Keratinocyte (primary cell): ENCODE data around the gene TFPI. TPM values are rescaled to one million over a fixed set of nuclear protein-coding genes. Genes with fewer than 3 reads are reported as not detected.

Experiments used
- DNase-seq: peaks from one replicate; pipeline ENCODE4 v3.0.0-alpha.2; 2011; ENCODE audit warnings: low read depth, missing footprints, low spot score
- FAIRE-seq: peaks from 2 replicates; lab custom pipeline; 2011; peaks lifted over from hg19 to GRCh38; lab: Jason Lieb, UNC
- H2AFZ ChIP-seq: 2 replicates; pipeline ENCODE4 v1.6.0; 2012; ENCODE audit warnings: low read length, control low read depth, inconsistent platforms; ENCODE audit not compliant: control insufficient read depth
- H3K27ac ChIP-seq: 2 replicates; pipeline ENCODE4 v1.5.1; 2011; ENCODE audit warnings: low read length; ENCODE audit not compliant: control insufficient read depth, insufficient read depth
- H3K27me3 ChIP-seq: 3 replicates; pipeline ENCODE4 v1.6.0; 2011; ENCODE audit warnings: low read length; ENCODE audit not compliant: control insufficient read depth, insufficient read depth; ENCODE audit errors: extremely low read depth
- H3K36me3 ChIP-seq, 2 experiments: 2 replicates in 1 of 2; 3 replicates in 1 of 2; pipeline ENCODE4 v1.5.1; 2011; ENCODE audit warnings: low read length in 2 of 2, mild to moderate bottlenecking in 1 of 2; ENCODE audit not compliant: control insufficient read depth in 2 of 2, insufficient read depth in 2 of 2; ENCODE audit errors: extremely low read depth in 1 of 2
- H3K4me1 ChIP-seq: 3 replicates; pipeline ENCODE4 v1.5.1; 2011; ENCODE audit warnings: low read length; ENCODE audit not compliant: control insufficient read depth, insufficient read depth; ENCODE audit errors: extremely low read depth
- H3K4me2 ChIP-seq: 3 replicates; pipeline ENCODE4 v1.6.0; 2011; ENCODE audit warnings: low read depth, low read length; ENCODE audit not compliant: control insufficient read depth, insufficient read depth; ENCODE audit errors: extremely low read depth
- H3K4me3 ChIP-seq, 3 experiments: fragments of 200-600 bp in 1 of 3; sonication (generic) in 1 of 3; 2 replicates in 2 of 3; 3 replicates in 1 of 3; pipeline ENCODE4 v1.5.1; 2011 to 2016; ENCODE audit warnings: low read length in 3 of 3, mild to moderate bottlenecking in 3 of 3, control low read depth in 2 of 3, inconsistent platforms in 1 of 3, low read depth in 1 of 3, mixed read lengths in 1 of 3, mixed run types in 1 of 3, moderate library complexity in 1 of 3; ENCODE audit not compliant: control insufficient read depth in 2 of 3, insufficient read depth in 2 of 3; ENCODE audit errors: extremely low read depth in 1 of 3
- H3K79me2 ChIP-seq: 2 replicates; pipeline ENCODE4 v1.6.0; 2012; ENCODE audit warnings: low read length; ENCODE audit not compliant: control insufficient read depth, insufficient read depth
- H3K9ac ChIP-seq: 3 replicates; pipeline ENCODE4 v1.6.0; 2011; ENCODE audit warnings: low read length; ENCODE audit not compliant: control insufficient read depth, insufficient read depth; ENCODE audit errors: extremely low read depth
- H3K9me1 ChIP-seq: 3 replicates; pipeline ENCODE4 v1.6.0; 2011; ENCODE audit warnings: low read length; ENCODE audit not compliant: control insufficient read depth, insufficient read depth; ENCODE audit errors: extremely low read depth
- H3K9me3 ChIP-seq: 2 replicates; pipeline ENCODE4 v1.5.1; 2012; ENCODE audit warnings: low read depth, low read length; ENCODE audit not compliant: control insufficient read depth
- H4K20me1 ChIP-seq: 3 replicates; pipeline ENCODE4 v1.6.0; 2011; ENCODE audit warnings: low read length; ENCODE audit not compliant: control insufficient read depth, insufficient read depth; ENCODE audit errors: extremely low read depth
- CTCF ChIP-seq, 3 experiments: IDR thresholded peaks in 1 of 3; conservative IDR thresholded peaks in 1 of 3; optimal IDR thresholded peaks in 1 of 3; 2 replicates in 2 of 3; 3 replicates in 1 of 3; pipeline versions ENCODE3 to v1.5.1; 2011; ENCODE audit warnings: low read length in 3 of 3, mild to moderate bottlenecking in 3 of 3, moderate library complexity in 2 of 3, control low read depth in 1 of 3, inconsistent platforms in 1 of 3; ENCODE audit not compliant: insufficient read depth in 2 of 3; ENCODE audit errors: extremely low read depth in 1 of 3
- EZH2 ChIP-seq: IDR thresholded peaks from one replicate; pipeline ENCODE4 v1.6.1; 2012; ENCODE audit warnings: inconsistent platforms, mild to moderate bottlenecking, low read length, moderate library complexity
- dilution Hi-C: fragments of 300-500 bp; cut with MboI; formaldehyde crosslinking; loops from one replicate; pipeline ENCODE4 v1.7.0; 2020; ENCODE audit warnings: low sequenced_read_pairs; ENCODE audit not compliant: extremely low pct_ligation_motif_present
- polyA plus RNA-seq, 5 experiments: library from polyadenylated mRNA; depleted of rRNA in 3 of 5; stranded (reverse) in 3 of 5; stranded (forward) in 1 of 5; unstranded in 1 of 5; fragments of >200 nt; gene quantifications; 1 replicate in 1 of 5; 2 replicates in 3 of 5; 3 replicates in 1 of 5; pipeline versions ENCODE4 v1.2.1 to v1.2.3, GENCODE V29; 2011 to 2012; ENCODE audit warnings: missing spikeins in 2 of 5, low read depth in 1 of 5, low replicate concordance in 1 of 5

The TFPI gene
- polyA plus RNA-seq, 1 donor (not counting 4 experiments of a cell fraction or from before 2014, with no cell fraction given) = 1.1 TPM

GRCh38 chr2:187470698-187471097 is 83.5 kb downstream of the TFPI start:
- peak overlapping the region; percentile 42 for H3K27ac ChIP-seq
- H2AFZ ChIP-seq = no peak overlapping the region
- DNase-seq (peak; percentile 17), FAIRE-seq (peak; percentile 96)
- peaks cover 22% of the 10 kb centered on the region for H3K4me1 ChIP-seq
- no peaks in the 10 kb centered on the region for H3K79me2 ChIP-seq
- no peaks in the 10 kb centered on the region for H3K27me3 ChIP-seq
- H4K20me1 ChIP-seq = no peaks in the 10 kb centered on the region
- no peaks in the 10 kb centered on the region for H3K9me1 ChIP-seq
- no peaks in the 10 kb centered on the region for H3K9me3 ChIP-seq
- peak overlapping the region; percentile 50 for H3K4me2 ChIP-seq
- H3K4me3 ChIP-seq = no peak overlapping the region
- TF ChIP-seq EZH2 (no peak), CTCF (optimal IDR thresholded peaks at IDR 0.05 in 1 of 3, IDR thresholded peaks at IDR 0.05 in 1 of 3, conservative IDR thresholded peaks at IDR 0.05 in 1 of 3; ENCODE audit: extremely low read depth in 1 of 3, insufficient read depth in 2 of 3, low read length in 3 of 3) (no peak)
- no peak overlapping the region for H3K9ac ChIP-seq
- dilution Hi-C loops = loop anchor here (25.0 kb wide), 1 partner anchor 608 kb away; no protein-coding TSS in a partner anchor
- H3K36me3 ChIP-seq = no peaks in the 10 kb centered on the region

- no peaks in the 10 kb centered on the region for H3K36me3 ChIP-seq
- no peak overlapping the region for H3K4me2 ChIP-seq
- H3K79me2 ChIP-seq = no peaks in the 10 kb centered on the region
- peaks cover 22% of the 10 kb centered on the region for H3K4me1 ChIP-seq
- H3K9me1 ChIP-seq = no peaks in the 10 kb centered on the region
- dilution Hi-C loops = loop anchor here (25.0 kb wide), 1 partner anchor 607 kb away; no protein-coding TSS in a partner anchor
- DNase-seq = no peak
- TF ChIP-seq CTCF (optimal IDR thresholded peaks at IDR 0.05 in 1 of 3, IDR thresholded peaks at IDR 0.05 in 1 of 3, conservative IDR thresholded peaks at IDR 0.05 in 1 of 3; ENCODE audit: extremely low read depth in 1 of 3, insufficient read depth in 2 of 3, low read length in 3 of 3) = no peak
- TF ChIP-seq EZH2 = no peak
- no peak overlapping the region for H3K4me3 ChIP-seq
- no peaks in the 10 kb centered on the region for H4K20me1 ChIP-seq
- H3K9me3 ChIP-seq = no peaks in the 10 kb centered on the region
- no peaks in the 10 kb centered on the region for H3K27me3 ChIP-seq
- FAIRE-seq = no peak
- no peak overlapping the region for H3K27ac ChIP-seq
- no peak overlapping the region for H3K9ac ChIP-seq
- H2AFZ ChIP-seq = no peak overlapping the region
Observed at GRCh38 chr2:187469538-187469937, 84.7 kb downstream of the TFPI start.
